ENCODE results near the gene DNM3. TPM values are rescaled to one million over a fixed set of nuclear protein-coding genes. Genes with fewer than 3 reads are reported as not detected.
"Not testable (repeated sequence)": the region's sequence is repeated elsewhere in the genome, so short reads cannot be mapped to it uniquely, and the experiment has no call there.

Gene DNM3
- total and polyA plus RNA-seq, 12 donors: 7.2 to 78.6 (median 18.4) TPM

DNA sequence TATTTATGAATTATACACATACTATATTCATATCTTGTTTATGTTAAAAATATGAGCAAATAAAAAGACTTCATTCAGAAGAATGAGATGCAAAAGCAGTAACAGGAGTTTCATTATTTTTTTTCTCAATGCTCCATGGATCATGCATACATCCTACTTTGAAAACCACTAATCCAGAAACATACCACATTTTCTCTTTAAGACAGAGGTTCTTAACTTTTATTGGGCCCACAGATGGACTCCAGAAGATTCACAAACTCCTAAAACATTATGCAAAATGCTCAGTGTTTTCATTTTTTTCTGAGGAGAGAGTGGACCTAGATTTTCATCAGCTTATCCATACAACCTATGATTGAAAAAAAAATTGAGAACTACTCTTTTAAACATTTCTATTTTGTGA is 227.8 kb downstream of the DNM3 start:
- Histone ChIP-seq H3K4me3 (no peak overlapping the region), H3K36me3 (replicated peaks in 1 of 2) (no peaks in the 10 kb centered on the region), H3K4me1 (replicated peaks in 1 of 2) (no peaks in the 10 kb centered on the region), H3K27ac (no peak overlapping the region), H3K9me3 (replicated peaks in 1 of 3) (no peaks in the 10 kb centered on the region), H3K27me3 (no peaks in the 10 kb centered on the region)
- intact Hi-C loops (cut with DNase I): no loop called here
- TF ChIP-seq POLR2A (IDR thresholded peaks at IDR 0.05): no peak
- no peak for TF ChIP-seq CTCF (IDR thresholded peaks at IDR 0.05)
- DNase-seq: no peak

DNA sequence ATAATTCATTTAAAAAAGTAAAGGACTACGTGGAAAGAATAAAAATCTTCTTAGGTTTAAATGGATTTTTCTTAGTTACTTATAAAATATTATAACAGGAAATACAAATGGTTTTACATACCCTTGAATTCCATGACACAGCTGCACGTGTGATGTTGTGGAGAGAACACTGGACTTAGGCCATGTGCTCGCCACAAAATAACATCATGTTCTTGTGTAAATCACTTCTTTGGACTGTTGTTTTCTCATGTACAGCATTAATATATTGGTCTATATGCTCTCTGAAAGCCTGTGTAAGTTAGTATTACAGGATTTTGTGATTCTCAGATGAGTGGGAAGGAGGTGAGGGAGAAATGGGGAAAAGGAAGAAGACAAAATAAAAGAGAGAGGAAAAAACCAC is 228.2 kb downstream of the DNM3 start:
- Histone ChIP-seq H3K27ac (no peak overlapping the region), H3K9me3 (replicated peaks in 1 of 3) (no peaks in the 10 kb centered on the region), H3K4me1 (replicated peaks in 1 of 2) (no peaks in the 10 kb centered on the region), H3K4me3 (no peak overlapping the region), H3K27me3 (no peaks in the 10 kb centered on the region), H3K36me3 (replicated peaks in 1 of 2) (no peaks in the 10 kb centered on the region)
- DNase-seq: no peak
- intact Hi-C loops (cut with DNase I): no loop called here
- WGBS, 4 donors: 62 to 68% (median 63%) methylated on average over 3 of the region's 3 CpGs
- TF ChIP-seq POLR2A (IDR thresholded peaks at IDR 0.05): no peak
- no peak for TF ChIP-seq CTCF (IDR thresholded peaks at IDR 0.05)

- H3K9me3 ChIP-seq (replicated peaks in 1 of 3): no peaks in the 10 kb centered on the region
- H3K36me3 ChIP-seq (replicated peaks in 1 of 2): no peaks in the 10 kb centered on the region
- H3K4me3 ChIP-seq: no peak overlapping the region
- H3K27me3 ChIP-seq: no peaks in the 10 kb centered on the region
- no peaks in the 10 kb centered on the region for H3K4me1 ChIP-seq (replicated peaks in 1 of 2)
- intact Hi-C loops (cut with DNase I): no loop called here
- H3K27ac ChIP-seq: no peak overlapping the region
- no peak for DNase-seq
- TF ChIP-seq POLR2A (IDR thresholded peaks at IDR 0.05) (no peak), CTCF (IDR thresholded peaks at IDR 0.05) (no peak)
Observed at GRCh38 chr1:172070055-172070454, 228.8 kb downstream of the DNM3 start.

GRCh38 chr1:172071746-172072145 is 230.4 kb downstream of the DNM3 start:
- WGBS, 4 donors: 80 to 89% (median 82%) methylated on average over 2 of the region's 2 CpGs
- TF ChIP-seq POLR2A (IDR thresholded peaks at IDR 0.05) (no peak), CTCF (IDR thresholded peaks at IDR 0.05) (no peak)
- H3K9me3 ChIP-seq (replicated peaks in 1 of 3): no peaks in the 10 kb centered on the region
- DNase-seq: no peak
- no peaks in the 10 kb centered on the region for H3K36me3 ChIP-seq (replicated peaks in 1 of 2)
- H3K4me3 ChIP-seq: no peak overlapping the region
- no peaks in the 10 kb centered on the region for H3K27me3 ChIP-seq
- H3K27ac ChIP-seq: no peak overlapping the region
- intact Hi-C loops (cut with DNase I): no loop called here
- no peaks in the 10 kb centered on the region for H3K4me1 ChIP-seq (replicated peaks in 1 of 2)

DNA sequence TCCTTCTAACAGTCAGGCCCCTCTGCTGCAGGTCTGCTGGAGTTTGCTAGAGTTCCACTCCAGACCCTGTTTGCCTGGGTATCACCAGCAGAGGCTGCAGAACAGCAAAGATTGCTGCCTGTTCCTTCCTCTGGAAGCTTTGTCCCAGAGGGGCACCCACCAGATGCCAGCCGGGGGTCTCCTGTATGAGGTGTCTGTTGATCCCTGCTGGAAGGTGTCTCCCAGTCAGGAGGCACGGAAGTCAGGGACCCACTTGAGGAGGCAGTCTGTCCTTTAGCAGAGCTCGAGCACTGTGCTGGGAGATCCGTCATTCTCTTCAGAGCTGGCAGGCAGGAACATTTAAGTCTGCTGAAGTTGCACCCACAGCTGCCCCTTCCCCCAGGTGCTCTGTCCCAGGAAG is 238.6 kb downstream of the DNM3 start:
- intact Hi-C loops (cut with DNase I); DNase-seq; H3K27me3 ChIP-seq; H3K9me3 ChIP-seq (replicated peaks in 1 of 3); H3K4me1 ChIP-seq (replicated peaks in 1 of 2); H3K36me3 ChIP-seq (replicated peaks in 1 of 2); H3K4me3 ChIP-seq; H3K27ac ChIP-seq: not testable (repeated sequence)
- 96 to 97% methylated on average over 4 of the region's 4 CpGs; no CpG with 5 or more reads in 2 of the 4 donors for WGBS, 4 donors

Measured in adrenal gland (tissue), 12 donors.